Mononuclear cell (primary cell): ENCODE data around the gene RYK. TPM values are rescaled to one million over a fixed set of nuclear protein-coding genes. Genes with fewer than 3 reads are reported as not detected.
"Not testable (repeated sequence)": the region's sequence is repeated elsewhere in the genome, so short reads cannot be mapped to it uniquely, and the experiment has no call there.

ENCODE experiments used
- H3K27me3 ChIP-seq: 2 replicates; pipeline ENCODE4 v1.6.0; 2011; ENCODE audit warnings: low read length, control low read depth; ENCODE audit not compliant: insufficient read depth
- H3K4me1 ChIP-seq: 2 replicates; pipeline ENCODE4 v1.5.1; 2011; ENCODE audit warnings: mild to moderate bottlenecking, low read length, control low read depth; ENCODE audit not compliant: insufficient read depth
- H3K4me3 ChIP-seq: 2 replicates; pipeline ENCODE4 v1.5.1; 2011; ENCODE audit warnings: mild to moderate bottlenecking, low read length, moderate library complexity
- H3K9me3 ChIP-seq: 2 replicates; pipeline ENCODE4 v1.5.1; 2011; ENCODE audit warnings: low read depth, mild to moderate bottlenecking, control low read depth, low read length
- total RNA-seq: library from RNA; depleted of rRNA; stranded (reverse); fragments of >200 nt; gene quantifications from one replicate; pipeline ENCODE4 v1.2.3, GENCODE V29; 2012

RYK gene
- total RNA-seq, 1 donor = 107 TPM

DNA sequence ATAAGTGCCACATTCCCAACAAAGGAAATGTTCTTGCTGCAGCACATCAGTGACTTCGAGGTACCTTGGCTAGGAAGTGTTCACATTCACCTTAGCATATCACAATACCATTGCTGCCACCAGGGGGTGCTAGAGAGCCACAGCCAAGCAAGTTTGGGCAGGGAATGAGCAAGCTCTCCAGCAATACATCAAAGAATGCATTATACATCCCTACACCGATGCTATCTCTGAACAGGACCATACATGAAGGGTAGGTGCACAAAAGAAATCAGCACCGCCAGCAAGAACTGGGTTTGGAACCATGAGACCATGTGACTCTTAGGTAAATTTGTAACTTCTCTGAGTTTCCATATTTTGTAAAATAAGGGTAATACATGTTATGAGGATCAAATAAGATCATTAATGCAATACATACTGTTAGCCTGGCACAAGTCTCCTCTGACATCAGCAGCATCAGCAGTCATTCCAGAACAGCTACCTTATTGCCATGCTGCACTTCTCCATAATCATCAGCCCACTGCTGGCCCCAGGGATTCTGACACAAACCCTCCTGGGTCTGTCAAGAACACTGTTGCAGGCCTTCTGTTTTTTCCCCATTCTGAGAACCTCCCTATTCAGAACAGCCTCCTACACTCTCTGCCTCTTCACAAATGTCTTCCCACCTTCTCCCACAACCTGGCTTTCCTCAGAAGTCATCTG is 37.5 kb downstream of the RYK start:
- H3K9me3 ChIP-seq = no peaks in the 10 kb centered on the region
- no peaks in the 10 kb centered on the region for H3K27me3 ChIP-seq
- no peak overlapping the region for H3K4me3 ChIP-seq
- H3K4me1 ChIP-seq = no peaks in the 10 kb centered on the region

DNA sequence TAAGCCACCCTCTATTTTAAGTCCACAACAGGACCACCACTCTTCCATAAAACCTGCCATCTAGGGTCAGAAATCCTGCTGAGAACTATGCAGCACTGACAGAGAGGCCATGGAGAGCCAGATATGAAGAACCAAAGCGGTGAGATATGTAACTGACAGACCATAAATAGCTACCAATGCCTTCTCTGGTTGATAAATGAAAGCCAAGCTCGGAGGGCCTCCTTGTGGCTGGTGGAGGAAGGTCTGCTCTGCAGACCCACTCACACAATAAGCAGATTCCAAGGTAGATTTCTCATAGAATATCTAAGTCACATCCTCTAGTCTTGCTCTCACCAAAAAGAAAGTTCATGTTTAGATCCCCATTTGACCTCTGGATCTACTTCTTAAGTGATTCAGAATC is 38.9 kb downstream of the RYK start:
- no peaks in the 10 kb centered on the region for H3K4me1 ChIP-seq
- H3K4me3 ChIP-seq = no peak overlapping the region
- H3K27me3 ChIP-seq = no peaks in the 10 kb centered on the region
- H3K9me3 ChIP-seq = no peaks in the 10 kb centered on the region

DNA sequence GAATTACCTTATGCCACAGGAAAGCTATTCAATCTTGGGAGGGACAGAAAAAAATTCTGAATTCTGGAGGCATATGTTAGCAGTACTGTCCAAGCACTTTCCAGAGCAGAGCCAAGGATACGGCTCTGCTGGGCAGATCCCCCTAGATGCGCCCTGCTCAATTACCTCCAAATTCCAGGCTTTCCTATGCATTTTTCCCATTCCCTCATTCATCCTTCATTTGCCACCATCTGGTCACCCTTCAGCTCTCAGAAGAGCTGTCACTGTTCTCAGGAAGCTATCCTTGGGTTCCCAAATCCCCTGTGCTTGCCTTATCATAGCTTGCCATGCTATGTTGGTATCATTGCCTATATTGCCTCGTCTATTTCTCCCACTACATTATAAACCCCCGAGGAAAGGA is 45.2 kb downstream of the RYK start:
- Histone ChIP-seq H3K4me1 (no peaks in the 10 kb centered on the region), H3K27me3 (no peaks in the 10 kb centered on the region), H3K4me3 (no peak overlapping the region), H3K9me3 (no peaks in the 10 kb centered on the region)

DNA sequence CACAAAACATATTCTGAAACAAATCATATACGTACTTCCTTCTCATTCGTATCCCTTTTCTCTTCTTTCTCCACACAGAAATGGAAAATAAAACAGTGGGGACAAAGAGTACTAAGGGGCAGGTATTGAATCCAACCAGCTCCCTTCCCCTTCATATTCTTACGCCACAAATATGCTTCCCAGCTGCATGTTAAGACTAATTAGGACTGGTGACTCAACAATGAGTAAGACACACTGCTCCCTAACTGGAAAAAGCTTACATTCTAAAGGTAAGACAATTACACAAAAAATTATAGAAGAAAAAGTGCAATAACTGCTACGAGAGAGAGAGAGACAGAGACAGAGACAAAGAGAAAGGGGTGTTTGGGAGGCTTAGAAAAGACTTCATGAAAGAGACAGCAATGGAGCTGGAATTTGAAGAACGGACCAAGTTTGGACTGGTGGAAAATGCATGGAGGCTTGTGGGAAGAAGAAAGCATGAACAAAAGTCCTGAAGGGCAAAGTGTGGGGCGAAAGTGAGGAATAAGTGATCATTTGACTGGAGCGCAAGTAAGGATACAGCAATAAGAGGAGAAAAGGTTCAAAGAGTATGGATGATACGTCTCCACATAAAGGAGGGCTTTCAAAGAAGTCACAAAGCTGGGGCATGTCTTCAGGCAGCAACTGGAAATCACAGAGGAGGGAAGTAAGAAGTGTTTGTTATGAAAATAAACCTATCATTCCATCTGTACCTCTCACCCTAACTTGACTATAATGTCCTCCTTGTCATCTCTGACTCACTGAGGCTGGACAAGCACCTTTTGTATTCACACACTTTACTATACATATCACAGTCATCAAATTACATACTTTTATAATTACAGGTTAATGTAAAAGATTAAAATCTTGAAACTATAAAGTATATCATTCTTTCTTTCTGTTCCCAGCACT is 49.2 kb downstream of the RYK start:
- no peaks in the 10 kb centered on the region for H3K27me3 ChIP-seq
- H3K4me1 ChIP-seq = no peaks in the 10 kb centered on the region
- H3K4me3 ChIP-seq = no peak overlapping the region
- no peaks in the 10 kb centered on the region for H3K9me3 ChIP-seq

DNA sequence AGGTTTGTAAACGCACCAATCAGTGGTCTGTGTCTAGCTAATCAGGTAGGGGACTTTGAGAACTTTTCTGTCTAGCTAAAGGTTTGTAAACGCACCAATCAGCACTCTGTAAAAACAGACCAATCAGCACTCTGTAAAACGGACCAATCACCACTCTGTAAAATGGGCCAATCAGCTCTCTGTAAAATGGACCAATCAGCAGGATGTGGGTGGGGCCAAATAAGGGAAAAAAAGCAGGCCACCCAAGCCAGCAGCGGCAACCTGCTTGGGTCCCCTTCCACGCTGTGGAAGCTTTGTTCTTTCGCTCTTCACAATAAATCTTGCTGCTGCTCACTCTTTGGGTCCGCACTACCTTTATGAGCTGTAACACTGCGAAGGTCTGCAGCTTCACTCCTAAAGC is 50.8 kb downstream of the RYK start:
- H3K4me1 ChIP-seq, H3K9me3 ChIP-seq, H3K4me3 ChIP-seq, H3K27me3 ChIP-seq: not testable (repeated sequence)

DNA sequence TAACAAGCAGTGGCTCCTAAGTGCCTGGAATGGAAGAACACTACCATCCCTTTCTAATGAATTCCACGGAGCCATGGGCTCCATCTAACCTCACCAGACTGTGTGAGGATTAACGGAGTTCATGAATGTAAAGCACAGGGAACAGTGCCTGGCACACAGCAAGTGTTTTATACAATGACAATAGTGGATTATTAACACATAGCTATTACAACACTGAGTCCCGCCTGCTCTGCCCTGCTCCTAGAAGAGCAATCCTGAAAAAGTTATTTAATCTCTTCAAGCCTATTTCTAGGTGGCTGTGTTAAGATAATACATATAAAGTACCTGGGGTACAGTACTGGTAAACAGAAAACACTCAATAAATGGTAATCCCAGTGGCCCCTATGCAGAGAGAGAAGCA is 51.4 kb downstream of the RYK start:
- no peaks in the 10 kb centered on the region for H3K27me3 ChIP-seq
- no peaks in the 10 kb centered on the region for H3K9me3 ChIP-seq
- H3K4me1 ChIP-seq = no peaks in the 10 kb centered on the region
- H3K4me3 ChIP-seq = no peak overlapping the region

DNA sequence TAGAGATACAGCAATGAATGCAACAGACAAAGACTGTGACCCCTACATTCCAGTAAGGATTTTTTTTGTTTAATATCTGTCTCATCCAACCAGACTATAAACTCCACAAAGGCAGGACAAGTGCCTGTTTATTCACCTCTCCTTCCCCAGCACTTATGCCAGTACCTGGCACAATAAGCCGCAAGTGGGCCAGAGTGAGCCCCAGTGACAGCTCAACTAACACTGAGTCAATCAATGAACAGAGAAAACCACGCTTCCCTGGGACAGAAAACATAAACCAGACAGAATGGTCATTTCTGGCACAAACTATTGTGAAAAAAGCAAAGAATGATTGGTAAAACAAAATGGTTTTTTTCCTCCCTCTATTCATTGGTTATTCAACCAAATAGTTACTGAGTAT is 52.2 kb downstream of the RYK start:
- Histone ChIP-seq H3K4me1 (no peaks in the 10 kb centered on the region), H3K27me3 (no peaks in the 10 kb centered on the region), H3K4me3 (no peak overlapping the region), H3K9me3 (no peaks in the 10 kb centered on the region)

DNA sequence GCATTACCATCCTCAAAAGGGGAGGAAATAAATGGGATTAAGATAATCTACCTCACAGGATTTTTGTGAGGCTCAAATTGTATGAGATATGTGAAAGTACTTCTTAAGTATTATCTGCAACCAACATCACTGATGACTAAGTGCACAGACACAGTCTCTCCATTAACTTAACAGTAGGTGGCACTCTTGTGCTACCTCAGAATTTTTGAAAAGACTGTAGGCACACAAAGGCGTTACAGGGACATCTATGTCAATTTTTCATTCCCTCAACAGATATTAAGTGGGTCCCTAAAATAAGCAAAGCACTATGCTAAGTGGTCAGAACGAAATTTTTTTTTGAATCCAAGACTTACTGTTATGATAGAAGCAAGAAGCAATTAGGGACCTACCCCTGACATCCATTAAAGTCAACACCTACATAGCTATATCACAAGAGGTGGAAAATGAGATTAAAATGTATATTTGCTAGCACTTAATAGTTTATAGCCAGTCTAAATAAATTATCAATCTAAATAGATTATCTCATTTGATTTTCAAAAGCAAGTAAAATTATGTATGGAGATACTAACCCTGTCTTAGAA is 52.9 kb downstream of the RYK start:
- no peaks in the 10 kb centered on the region for H3K9me3 ChIP-seq
- H3K4me1 ChIP-seq = no peaks in the 10 kb centered on the region
- H3K27me3 ChIP-seq = no peaks in the 10 kb centered on the region
- no peak overlapping the region for H3K4me3 ChIP-seq

DNA sequence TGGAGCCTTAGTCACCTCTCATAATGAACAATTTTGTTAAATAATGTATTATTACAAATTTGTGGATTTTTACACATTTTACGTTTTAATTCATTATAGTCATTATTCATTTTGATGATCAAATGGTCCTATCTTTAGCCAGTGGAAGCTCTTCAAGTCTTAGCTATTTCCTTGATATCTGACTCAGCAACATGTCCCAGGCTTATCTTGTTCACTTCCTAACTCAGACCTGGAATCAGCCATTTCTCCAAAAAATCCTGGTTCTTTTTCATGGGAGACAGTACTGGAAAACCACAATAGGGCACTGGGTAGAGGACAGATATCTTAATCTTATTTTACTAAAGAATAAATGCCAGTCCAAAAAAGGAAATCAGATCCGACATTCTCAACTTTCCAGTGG is 56.4 kb downstream of the RYK start:
- Histone ChIP-seq H3K27me3 (no peaks in the 10 kb centered on the region), H3K4me1 (no peaks in the 10 kb centered on the region), H3K4me3 (no peak overlapping the region), H3K9me3 (no peaks in the 10 kb centered on the region)

DNA sequence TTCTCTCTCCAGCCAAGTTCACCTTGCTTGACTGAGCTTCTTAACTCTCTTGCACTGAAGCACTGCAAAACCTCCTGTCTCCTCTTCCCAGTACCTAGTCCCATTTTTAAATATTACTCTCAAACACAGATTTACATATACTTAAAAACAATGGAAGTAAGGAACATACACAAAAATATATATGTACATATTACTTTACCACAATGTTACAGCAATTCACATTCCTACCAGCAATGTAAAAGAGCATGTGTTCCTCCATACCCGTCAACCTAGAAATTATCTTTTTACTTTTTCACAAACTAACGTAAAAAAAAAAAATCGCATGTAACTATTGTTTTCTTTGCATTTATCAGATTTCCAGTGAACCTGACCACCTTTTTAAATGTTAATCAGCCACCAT is 60.4 kb downstream of the RYK start:
- Histone ChIP-seq H3K4me1 (no peaks in the 10 kb centered on the region), H3K27me3 (no peaks in the 10 kb centered on the region), H3K4me3 (no peak overlapping the region), H3K9me3 (no peaks in the 10 kb centered on the region)

DNA sequence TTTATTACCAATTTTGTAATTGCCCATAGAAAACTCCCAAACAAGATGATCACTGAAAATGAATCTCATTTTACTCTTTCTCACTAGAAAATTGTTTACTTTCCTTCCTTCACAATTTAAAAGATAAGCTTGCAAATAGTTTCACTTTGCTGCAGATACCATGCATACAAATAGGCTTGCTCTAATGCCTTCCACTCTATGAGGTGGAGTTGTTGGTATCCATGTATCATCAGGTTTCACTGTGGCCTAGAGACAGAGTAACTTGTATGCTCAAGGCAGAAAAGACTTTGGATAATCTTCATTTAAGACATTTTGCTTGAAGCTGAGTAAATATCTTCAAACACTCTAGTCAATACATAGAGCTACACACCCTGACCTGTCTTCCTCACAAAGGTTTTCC is 60.8 kb downstream of the RYK start:
- Histone ChIP-seq H3K4me1 (no peaks in the 10 kb centered on the region), H3K27me3 (no peaks in the 10 kb centered on the region), H3K9me3 (no peaks in the 10 kb centered on the region), H3K4me3 (no peak overlapping the region)

DNA sequence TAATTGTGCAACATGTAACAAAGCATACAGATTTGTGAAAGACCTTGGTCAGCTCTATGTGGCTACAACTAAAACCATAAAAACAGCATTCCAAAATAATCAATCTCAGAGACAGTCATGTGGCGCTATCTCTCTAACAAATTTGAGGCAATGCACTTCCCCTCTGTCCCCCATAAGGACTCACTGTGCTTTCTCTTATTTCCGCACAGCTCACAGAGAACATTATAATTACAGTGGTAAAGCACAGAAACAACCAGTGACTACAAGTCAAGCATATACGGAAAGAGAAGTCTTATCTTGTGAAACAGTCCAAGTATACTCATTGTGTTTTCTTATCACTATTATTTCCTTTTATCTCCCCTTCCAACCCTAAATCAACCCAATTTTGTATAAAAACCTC is 64.3 kb downstream of the RYK start:
- Histone ChIP-seq H3K4me3 (no peak overlapping the region), H3K4me1 (no peaks in the 10 kb centered on the region), H3K9me3 (no peaks in the 10 kb centered on the region), H3K27me3 (no peaks in the 10 kb centered on the region)

DNA sequence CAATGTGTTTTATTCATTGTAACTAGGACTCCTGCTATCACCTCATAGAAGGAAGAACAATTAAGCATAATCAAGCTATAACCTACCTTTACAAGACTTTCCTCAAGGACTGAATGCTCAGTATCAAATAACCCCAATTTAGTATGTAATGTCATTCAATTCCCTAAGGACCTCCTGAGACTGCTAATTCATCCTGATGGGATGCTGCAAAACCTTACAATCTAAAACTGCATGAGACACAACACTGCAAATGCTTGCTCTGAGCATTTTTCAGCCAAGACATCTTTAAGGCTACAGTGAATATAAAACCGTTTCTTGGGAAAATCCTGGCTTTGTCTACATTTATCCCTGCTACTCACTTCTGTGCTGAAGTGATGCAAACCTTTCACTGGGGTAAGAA is 69.9 kb downstream of the RYK start:
- no peaks in the 10 kb centered on the region for H3K4me1 ChIP-seq
- no peaks in the 10 kb centered on the region for H3K27me3 ChIP-seq
- H3K4me3 ChIP-seq = no peak overlapping the region
- H3K9me3 ChIP-seq = no peaks in the 10 kb centered on the region

DNA sequence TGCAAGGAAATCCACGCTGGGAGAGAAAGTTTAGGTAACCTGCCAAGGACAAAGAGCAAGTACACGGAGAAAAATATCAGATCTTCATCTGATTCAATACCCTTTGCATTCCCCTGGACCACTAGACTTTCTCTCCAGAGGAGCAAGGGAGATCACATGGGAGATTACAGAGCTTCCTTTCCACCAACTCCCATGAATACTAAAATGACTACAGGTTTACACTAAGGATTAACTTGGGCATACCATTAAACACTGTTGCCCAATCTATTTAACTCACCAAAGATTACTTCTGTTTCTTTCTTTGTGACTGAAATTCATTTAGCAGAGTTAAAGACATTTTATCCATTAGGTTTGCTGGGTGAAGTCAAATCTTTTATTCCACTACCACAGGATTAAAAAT is 71.2 kb downstream of the RYK start:
- Histone ChIP-seq H3K4me3 (no peak overlapping the region), H3K9me3 (no peaks in the 10 kb centered on the region), H3K27me3 (no peaks in the 10 kb centered on the region)

DNA sequence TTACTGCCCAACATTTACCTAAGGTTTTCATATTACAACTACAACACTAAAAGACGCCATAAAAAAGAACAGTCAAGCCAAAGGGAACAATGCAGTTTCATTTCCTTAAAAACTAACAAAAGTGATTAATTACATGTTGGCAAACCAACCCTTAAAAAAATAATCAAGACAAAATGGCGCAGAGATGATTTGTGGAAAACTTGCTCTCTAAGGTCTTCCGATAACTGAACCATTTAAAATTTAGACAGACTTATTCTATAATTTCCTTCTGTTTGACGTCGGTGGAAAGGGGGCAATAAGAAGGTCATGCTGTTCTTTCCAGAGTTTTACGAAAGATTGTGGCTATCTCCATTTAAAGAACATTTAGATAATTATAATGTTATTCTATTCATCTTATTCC is 87.6 kb downstream of the RYK start:
- no peaks in the 10 kb centered on the region for H3K4me1 ChIP-seq
- H3K27me3 ChIP-seq = no peaks in the 10 kb centered on the region
- H3K9me3 ChIP-seq = no peaks in the 10 kb centered on the region
- H3K4me3 ChIP-seq = no peak overlapping the region

More for the DNA sequence above, 71.2 kb downstream of the RYK start:
- no peaks in the 10 kb centered on the region for H3K4me1 ChIP-seq
